HG02588 (cell line): ENCODE measurements around the gene PLCZ1.
"Not testable (repeated sequence)": the region's sequence is repeated elsewhere in the genome, so short reads cannot be mapped to it uniquely, and the experiment has no call there.

ENCODE experiments used
- ATAC-seq: cut with Tn5 transposase; IDR thresholded peaks from one replicate; pipeline ENCODE4 v1.9.1; 2021; ENCODE audit warnings: mild to moderate bottlenecking, moderate library complexity; ENCODE audit not compliant: unreplicated experiment

The PLCZ1 gene

DNA sequence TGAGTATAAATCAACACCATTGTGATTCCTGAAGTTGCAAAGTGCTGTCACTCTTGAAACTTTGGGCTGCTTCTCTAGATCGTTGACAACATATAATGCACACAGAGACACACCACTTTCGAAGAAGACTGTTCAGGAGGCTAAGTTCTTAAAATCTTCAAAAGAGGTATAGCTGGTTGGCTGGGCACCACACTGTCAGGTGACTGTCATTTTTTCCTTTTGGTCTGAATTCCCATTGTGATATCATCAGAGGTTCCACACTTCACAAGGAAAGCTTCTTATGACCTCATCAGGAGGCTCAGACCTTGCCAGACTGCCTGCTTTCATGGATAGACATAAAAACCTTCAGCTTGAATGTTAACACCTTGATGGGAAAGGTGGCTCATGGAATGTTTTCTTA lies at the start of gene PLCZ1, which contains the start of gene CAPZA3:
Gene PLCZ1, minus strand, starts transcription at position 194 of the 400 bp plus-strand sequence. CDS start 641 bp downstream, outside the sequence.
Gene CAPZA3, plus strand, starts transcription at position 301 of the 400 bp plus-strand sequence. CDS start 150 bp downstream, outside the sequence.
- no peak for ATAC-seq

DNA sequence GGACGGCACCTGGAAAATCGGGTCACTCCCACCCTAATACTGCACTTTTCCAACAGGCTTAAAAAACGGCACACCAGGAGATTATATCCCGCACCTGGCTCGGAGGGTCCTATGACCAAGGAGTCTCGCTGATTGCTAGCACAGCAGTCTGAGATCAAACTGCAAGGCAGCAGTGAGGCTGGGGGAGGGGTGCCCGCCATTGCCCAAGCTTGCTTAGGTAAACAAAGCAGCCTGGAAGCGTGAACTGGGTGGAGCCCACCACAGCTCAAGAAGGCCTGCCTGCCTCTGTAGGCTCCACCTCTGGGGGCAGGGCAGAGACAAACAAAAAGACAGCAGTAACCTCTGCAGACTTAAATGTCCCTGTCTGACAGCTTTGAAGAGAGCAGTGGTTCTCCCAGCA lies 47.7 kb upstream of the PLCZ1 start:
- not testable (repeated sequence) for ATAC-seq

- no peak for ATAC-seq
These were observed 45.0 kb upstream of the PLCZ1 start for GRCh38 chr12:18782827-18783226.

DNA sequence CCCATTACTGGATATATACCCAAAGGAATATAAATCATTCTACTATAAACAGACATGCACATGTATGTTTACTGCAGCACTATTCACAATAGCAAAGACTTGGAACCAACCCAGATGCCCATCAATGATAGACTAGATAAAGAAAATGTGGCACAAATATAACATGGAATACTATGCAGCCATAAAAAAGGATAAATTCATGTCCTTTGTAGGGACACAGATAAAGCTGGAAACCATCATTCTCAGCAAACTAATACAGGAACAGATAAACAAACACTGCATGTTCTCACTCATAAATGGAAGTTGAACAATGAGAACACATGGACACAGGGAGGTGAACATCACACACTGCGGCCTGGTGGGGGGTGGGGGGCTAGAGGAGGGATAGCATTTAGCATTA lies 28.7 kb upstream of the PLCZ1 start:
- ATAC-seq, result not testable (repeated sequence)

DNA sequence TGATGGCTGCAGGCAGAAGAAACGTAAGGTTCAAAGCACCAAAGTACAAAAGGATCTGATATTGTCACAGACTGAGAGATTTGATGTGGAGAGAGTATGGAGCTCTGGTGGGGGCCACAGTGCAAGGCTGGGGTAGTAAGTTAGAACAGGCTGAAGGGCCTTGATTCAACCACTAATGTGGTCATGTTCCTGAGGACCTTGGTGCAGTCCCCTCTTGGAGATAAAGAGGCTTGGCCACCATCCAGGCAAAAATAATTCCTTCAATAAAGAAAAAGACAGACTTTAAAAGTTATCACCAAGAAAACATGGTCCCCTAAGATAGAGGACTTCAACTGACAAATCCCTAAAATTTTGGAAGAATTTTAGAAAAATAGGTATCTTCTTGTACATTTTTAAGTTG lies 17.5 kb upstream of the PLCZ1 start:
- no peak for ATAC-seq

DNA sequence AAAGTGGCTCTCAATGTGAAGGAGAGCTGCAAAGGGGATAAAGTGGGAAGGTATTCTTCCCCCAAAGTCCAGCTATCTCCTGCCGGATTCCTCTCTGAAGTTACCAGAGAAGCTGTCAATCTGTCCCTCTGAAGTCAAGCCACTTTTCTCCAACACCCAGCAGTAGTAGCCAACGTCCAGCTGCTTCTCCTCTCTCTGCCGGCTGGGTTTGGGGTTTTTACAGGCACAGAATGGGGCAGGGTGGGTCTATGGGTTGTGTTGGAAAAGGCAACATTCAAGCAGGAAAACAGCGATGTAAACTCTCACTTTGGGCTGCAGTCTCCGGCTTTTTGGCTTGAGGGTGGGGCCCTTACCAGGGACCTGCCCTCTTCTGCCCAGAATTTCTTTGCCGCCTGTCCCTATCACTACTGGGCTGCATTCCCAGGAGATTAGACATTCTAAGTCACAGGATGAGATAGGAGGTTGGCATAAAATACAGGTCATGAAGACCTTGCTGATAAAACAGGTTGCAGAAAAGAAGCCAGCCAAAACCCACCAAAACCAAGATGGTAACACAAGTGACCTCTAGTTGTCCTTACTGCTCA lies 16.4 kb upstream of the PLCZ1 start:
- ATAC-seq, result no peak

DNA sequence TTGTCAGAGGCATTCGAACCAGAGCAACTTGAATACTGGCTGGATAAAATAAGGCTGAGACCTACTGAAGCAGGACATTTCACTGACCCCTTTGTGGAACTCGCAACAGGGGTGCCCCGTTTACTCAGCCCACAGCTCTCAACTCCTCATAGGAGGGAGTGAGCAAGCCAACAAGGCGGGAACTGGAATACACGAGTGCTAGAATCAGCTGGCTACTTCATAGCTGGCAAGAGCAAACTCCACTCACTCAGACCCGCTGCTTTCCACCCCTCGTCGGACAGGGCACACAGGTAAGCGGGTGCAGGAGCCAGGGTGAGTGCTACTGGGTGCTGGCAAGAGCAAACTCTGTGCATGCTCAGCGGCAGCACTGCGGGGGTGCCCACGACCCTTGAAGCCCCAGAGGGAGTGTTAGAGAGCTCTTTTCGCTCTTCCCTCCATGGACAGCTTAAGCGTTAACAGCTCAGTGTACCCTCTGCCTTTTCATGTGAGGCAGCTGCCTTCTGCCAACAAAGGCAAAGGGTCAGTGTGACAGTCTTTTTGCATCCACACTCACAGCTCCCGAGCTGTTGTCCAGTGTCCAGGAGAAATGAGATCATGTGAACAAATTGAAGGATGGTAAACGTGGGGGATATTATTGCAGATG lies 15.8 kb upstream of the PLCZ1 start:
- ATAC-seq, result no peak

- no peak for ATAC-seq
These were observed 15.1 kb upstream of the PLCZ1 start for GRCh38 chr12:18752947-18753346.

GRCh38 chr12:18752280-18752920 lies 14.6 kb upstream of the PLCZ1 start:
- no peak for ATAC-seq

DNA sequence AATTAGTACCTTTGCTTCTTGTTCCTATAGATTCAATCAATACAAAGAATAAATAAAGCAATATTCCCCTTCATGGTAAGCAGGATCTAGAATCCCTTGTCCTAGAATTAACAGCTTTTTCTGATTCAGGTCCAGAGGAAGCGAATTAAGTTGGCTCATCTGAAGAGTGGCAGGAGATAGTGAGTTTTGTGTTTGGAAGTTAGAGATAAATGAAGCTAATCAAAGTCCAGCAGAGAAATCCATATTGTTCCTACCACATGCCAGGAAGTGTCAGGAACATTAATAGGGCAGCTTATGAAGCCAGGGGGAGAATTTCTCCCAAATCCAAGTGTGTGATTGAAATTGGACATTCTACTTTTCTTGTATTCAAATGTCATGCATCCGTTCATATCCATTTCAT lies 14.1 kb upstream of the PLCZ1 start:
- ATAC-seq, result no peak

DNA sequence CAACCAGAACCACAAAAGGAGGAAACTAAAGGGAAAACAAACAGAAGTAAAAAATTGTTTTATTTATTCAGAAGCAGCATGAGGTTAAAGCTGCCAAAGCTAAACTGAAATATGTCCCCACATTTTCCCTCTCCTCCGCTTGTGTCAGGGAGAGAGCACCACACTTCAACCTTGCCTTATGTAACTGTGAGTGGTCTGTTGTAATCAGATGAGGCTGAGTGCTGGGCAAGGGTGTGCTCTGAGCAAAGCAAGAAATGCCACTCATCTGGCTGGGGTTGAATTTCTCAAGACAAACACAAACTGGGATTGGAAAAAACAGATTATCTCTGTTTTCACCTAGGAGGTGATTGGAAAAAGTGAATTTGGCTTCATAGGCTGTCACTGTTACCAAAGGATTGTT lies 12.3 kb upstream of the PLCZ1 start:
- no peak for ATAC-seq

DNA sequence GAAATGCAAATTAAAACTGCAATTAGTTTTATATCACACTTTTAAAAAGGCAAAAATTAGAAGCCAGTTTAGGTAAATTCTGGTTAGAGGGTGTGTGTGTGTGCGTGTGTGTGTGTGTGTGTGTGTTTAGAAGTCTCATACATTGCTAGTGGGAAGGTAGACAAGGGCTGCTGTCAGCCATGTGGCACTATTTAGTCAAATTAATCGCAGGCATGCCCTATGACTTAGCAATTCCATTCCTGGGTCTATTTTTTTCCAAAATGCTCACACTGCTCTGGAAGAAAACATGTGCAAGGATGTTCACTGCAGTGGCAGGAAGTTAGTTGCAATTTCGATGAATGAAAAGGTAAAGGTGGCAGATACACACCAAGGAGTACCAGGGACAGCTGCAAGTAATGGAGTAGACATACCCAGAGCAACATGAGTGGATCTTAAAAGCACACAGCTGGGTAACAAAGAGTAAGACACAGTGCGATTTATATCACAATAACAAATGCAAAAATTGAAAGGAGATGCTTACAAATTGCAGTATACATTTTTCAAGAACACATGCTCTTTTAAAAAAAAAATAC lies 11.7 kb upstream of the PLCZ1 start:
- ATAC-seq, result no peak

DNA sequence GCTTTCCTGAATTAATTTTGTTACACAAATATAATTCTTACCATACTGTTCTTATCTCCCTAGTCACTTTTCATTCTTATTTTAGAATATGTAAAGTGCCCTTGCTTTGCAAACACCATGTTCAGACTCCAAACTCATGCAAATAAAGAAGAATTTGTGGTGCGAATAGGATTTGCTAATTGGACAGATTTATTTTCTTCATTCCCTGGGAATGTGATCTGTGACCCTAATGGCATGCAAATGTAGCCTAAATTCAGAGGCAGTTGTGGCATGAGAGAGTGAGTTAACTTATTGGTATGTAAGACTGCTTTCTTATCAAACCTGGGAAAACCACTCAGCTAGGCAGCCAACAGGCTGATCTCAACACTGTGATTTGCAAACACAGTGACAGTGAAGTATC lies 10.1 kb upstream of the PLCZ1 start:
- no peak for ATAC-seq

GRCh38 chr12:18731156-18731555 lies 6.7 kb downstream of the PLCZ1 start:
- no peak for ATAC-seq

GRCh38 chr12:18723752-18724151 lies 14.1 kb downstream of the PLCZ1 start:
- no peak for ATAC-seq

- no peak for ATAC-seq
These were observed 16.4 kb downstream of the PLCZ1 start for GRCh38 chr12:18721452-18721851.

- ATAC-seq, result no peak
These were observed 17.1 kb downstream of the PLCZ1 start for GRCh38 chr12:18720690-18721089.

DNA sequence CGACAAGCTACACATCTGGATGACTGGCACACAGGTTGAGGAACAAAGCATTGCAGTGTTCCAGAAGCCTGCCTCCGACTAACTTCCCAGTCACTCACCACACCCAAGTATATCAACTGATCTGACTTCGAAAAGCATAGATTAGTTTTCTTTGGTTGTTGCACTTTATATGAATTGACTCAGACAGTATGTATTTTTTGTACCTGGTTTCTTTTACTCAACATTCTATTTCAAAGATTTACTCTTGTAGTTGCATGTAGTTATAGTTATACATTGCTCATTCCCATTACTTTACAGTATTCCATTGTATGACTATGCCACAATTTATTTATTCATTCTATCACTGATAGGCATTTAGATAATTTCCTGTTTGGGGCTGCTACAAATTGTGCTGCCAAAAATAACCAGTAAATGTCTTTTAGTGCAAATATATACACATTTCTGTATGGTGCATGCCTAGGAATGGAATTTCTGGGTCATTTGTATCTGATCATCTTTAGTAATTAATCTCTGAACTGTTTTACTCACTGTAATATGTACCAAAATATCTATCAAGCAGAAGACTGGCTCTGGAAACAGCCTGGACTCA lies 17.8 kb downstream of the PLCZ1 start:
- no peak for ATAC-seq

DNA sequence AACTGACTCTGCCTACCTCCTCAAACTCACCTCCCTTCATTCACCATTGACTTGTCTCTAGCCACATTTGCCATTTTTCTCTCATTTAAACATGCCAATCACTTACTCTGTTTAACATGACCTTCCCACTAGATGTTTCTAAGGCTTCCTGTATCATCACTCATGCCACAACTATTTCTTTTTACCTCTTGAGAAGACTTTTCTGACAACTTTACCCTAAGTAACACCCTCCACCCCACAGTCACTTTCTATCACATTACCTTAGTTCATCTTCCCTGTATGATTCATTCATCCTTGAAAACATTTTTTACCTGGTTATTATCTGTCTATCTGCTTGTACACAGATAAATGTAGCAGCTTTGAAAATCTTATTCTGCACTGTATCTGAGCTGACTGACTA lies 19.4 kb downstream of the PLCZ1 start:
- no peak for ATAC-seq

- ATAC-seq, result no peak
These were observed 21.6 kb downstream of the PLCZ1 start for GRCh38 chr12:18716236-18716635.

- no peak for ATAC-seq
These were observed 31.0 kb downstream of the PLCZ1 start for GRCh38 chr12:18706798-18707197.

GRCh38 chr12:18703911-18704310 lies 33.9 kb downstream of the PLCZ1 start:
- no peak for ATAC-seq
